ENCODE measurements around the gene TECTA. TPM values are rescaled to one million over a fixed set of nuclear protein-coding genes. Genes with fewer than 3 reads are reported as not detected.

Gene TECTA
- total and polyA plus RNA-seq, 12 donors: 0.58 to 5.9 (median 1.3) TPM

- intact Hi-C loops (cut with DNase I): loop anchor here in 1 of 2 donors (10.0 kb wide), 1 partner anchor 163 kb away; no protein-coding TSS in a partner anchor
- Histone ChIP-seq H3K27me3 (no peaks in the 10 kb centered on the region), H3K4me3 (no peak overlapping the region), H3K27ac (no peak overlapping the region), H3K9me3 (replicated peaks in 1 of 3) (peaks cover 0 to 3% (median 0%) of the 10 kb centered on the region in 3 donors), H3K36me3 (replicated peaks in 1 of 2) (no peaks in the 10 kb centered on the region), H3K4me1 (replicated peaks in 1 of 2) (no peaks in the 10 kb centered on the region)
- TF ChIP-seq POLR2A (IDR thresholded peaks at IDR 0.05) (no peak), CTCF (IDR thresholded peaks at IDR 0.05) (no peak)
- WGBS, 4 donors: 58 to 74% (median 62%) methylated on average over 6 of the region's 6 CpGs
- DNase-seq: no peak
These were observed 16.7 kb downstream of the TECTA start for GRCh38 chr11:121117788-121118187.

GRCh38 chr11:121119440-121119839 lies 18.4 kb downstream of the TECTA start:
- Histone ChIP-seq H3K36me3 (replicated peaks in 1 of 2) (no peaks in the 10 kb centered on the region), H3K4me1 (replicated peaks in 1 of 2) (no peaks in the 10 kb centered on the region), H3K4me3 (no peak overlapping the region), H3K9me3 (replicated peaks in 1 of 3) (peaks cover 0 to 3% (median 0%) of the 10 kb centered on the region in 3 donors), H3K27ac (no peak overlapping the region), H3K27me3 (no peaks in the 10 kb centered on the region)
- WGBS, 4 donors: 71 to 79% (median 78%) methylated on average over 1 of the region's 1 CpG
- intact Hi-C loops (cut with DNase I): loop anchor here in 1 of 2 donors (10.0 kb wide), 1 partner anchor 165 kb away; no protein-coding TSS in a partner anchor
- no peak for TF ChIP-seq POLR2A (IDR thresholded peaks at IDR 0.05)
- no peak for TF ChIP-seq CTCF (IDR thresholded peaks at IDR 0.05)
- DNase-seq: no peak

- DNase-seq: no peak
- Histone ChIP-seq H3K4me1 (replicated peaks in 1 of 2) (no peaks in the 10 kb centered on the region), H3K27me3 (no peaks in the 10 kb centered on the region), H3K27ac (no peak overlapping the region), H3K4me3 (no peak overlapping the region), H3K9me3 (replicated peaks in 1 of 3) (peaks cover 0 to 3% (median 0%) of the 10 kb centered on the region in 3 donors), H3K36me3 (replicated peaks in 1 of 2) (no peaks in the 10 kb centered on the region)
- intact Hi-C loops (cut with DNase I): no loop called here
- TF ChIP-seq POLR2A (IDR thresholded peaks at IDR 0.05) (no peak), CTCF (IDR thresholded peaks at IDR 0.05) (no peak)
- 79 to 100% (median 86%) methylated on average over 3 of the region's 3 CpGs for WGBS, 4 donors
These were observed 21.3 kb downstream of the TECTA start for GRCh38 chr11:121122328-121122727.

- no peak for DNase-seq
- Histone ChIP-seq H3K9me3 (replicated peaks in 1 of 3) (peaks cover 0 to 3% (median 0%) of the 10 kb centered on the region in 3 donors), H3K4me1 (replicated peaks in 1 of 2) (no peaks in the 10 kb centered on the region), H3K27ac (no peak overlapping the region), H3K4me3 (no peak overlapping the region), H3K36me3 (replicated peaks in 1 of 2) (no peaks in the 10 kb centered on the region), H3K27me3 (no peaks in the 10 kb centered on the region)
- TF ChIP-seq POLR2A (IDR thresholded peaks at IDR 0.05) (no peak), CTCF (IDR thresholded peaks at IDR 0.05) (no peak)
- 78 to 82% (median 80%) methylated on average over 6 of the region's 6 CpGs for WGBS, 4 donors
- intact Hi-C loops (cut with DNase I): no loop called here
These were observed 22.5 kb downstream of the TECTA start for GRCh38 chr11:121123496-121124069.
